ENCODE data around the gene PRPF18. TPM values are rescaled to one million over a fixed set of nuclear protein-coding genes. Genes with fewer than 3 reads are reported as not detected.

Gene PRPF18
- total and polyA plus RNA-seq, 3 donors from 2014 or later, result 20.6 to 30.6 (median 26.9) TPM

GRCh38 chr10:13665516-13666262, 78.9 kb downstream of the PRPF18 start:
- H3K36me3 ChIP-seq (ENCODE audit: low read depth, missing control alignments), result no peaks in the 10 kb centered on the region
- DNase-seq, result no peak
- intact Hi-C loops (cut with DNase I; ENCODE audit: low total_unique reads), result no loop called here
- no peak overlapping the region for H3K4me3 ChIP-seq
- no peaks in the 10 kb centered on the region for H3K27me3 ChIP-seq
- no peak overlapping the region for H3K27ac ChIP-seq
- no peak for TF ChIP-seq POLR2A (IDR thresholded peaks at IDR 0.05)
- no peak for TF ChIP-seq CTCF (IDR thresholded peaks at IDR 0.05)
- H3K4me1 ChIP-seq, result peaks cover 4% of the 10 kb centered on the region
- WGBS, 2 donors, result 94 to 96% methylated on average over 17 to 20 of the region's 20 CpGs
- H3K9me3 ChIP-seq, result no peaks in the 10 kb centered on the region

- peaks cover 4% of the 10 kb centered on the region for H3K4me1 ChIP-seq
- TF ChIP-seq CTCF (IDR thresholded peaks at IDR 0.05) (no peak), POLR2A (IDR thresholded peaks at IDR 0.05) (no peak)
- DNase-seq, result no peak
- H3K36me3 ChIP-seq (ENCODE audit: low read depth, missing control alignments), result no peaks in the 10 kb centered on the region
- 71 to 73% methylated on average over 4 of the region's 4 CpGs for WGBS, 2 donors
- H3K9me3 ChIP-seq, result no peaks in the 10 kb centered on the region
- H3K4me3 ChIP-seq, result no peak overlapping the region
- H3K27ac ChIP-seq, result no peak overlapping the region
- H3K27me3 ChIP-seq, result no peaks in the 10 kb centered on the region
- intact Hi-C loops (cut with DNase I; ENCODE audit: low total_unique reads), result no loop called here
These were observed 81.4 kb downstream of the PRPF18 start for GRCh38 chr10:13668126-13668525.

- H3K9me3 ChIP-seq, result no peaks in the 10 kb centered on the region
- H3K36me3 ChIP-seq (ENCODE audit: low read depth, missing control alignments), result no peaks in the 10 kb centered on the region
- 92 to 96% methylated on average over 8 of the region's 8 CpGs for WGBS, 2 donors
- H3K27ac ChIP-seq, result no peak overlapping the region
- no peak for DNase-seq
- H3K4me3 ChIP-seq, result no peak overlapping the region
- H3K27me3 ChIP-seq, result no peaks in the 10 kb centered on the region
- peaks cover 4% of the 10 kb centered on the region for H3K4me1 ChIP-seq
- TF ChIP-seq CTCF (IDR thresholded peaks at IDR 0.05) (no peak), POLR2A (IDR thresholded peaks at IDR 0.05) (no peak)
- intact Hi-C loops (cut with DNase I; ENCODE audit: low total_unique reads), result no loop called here
These were observed 82.6 kb downstream of the PRPF18 start for GRCh38 chr10:13669182-13669855.

GRCh38 chr10:13669901-13670300, 83.1 kb downstream of the PRPF18 start:
- no peak overlapping the region for H3K4me3 ChIP-seq
- WGBS, 2 donors, result 95 to 96% methylated on average over 10 to 12 of the region's 12 CpGs
- H3K9me3 ChIP-seq, result no peaks in the 10 kb centered on the region
- H3K4me1 ChIP-seq, result peaks cover 4% of the 10 kb centered on the region
- no peak for DNase-seq
- intact Hi-C loops (cut with DNase I; ENCODE audit: low total_unique reads), result no loop called here
- H3K27me3 ChIP-seq, result no peaks in the 10 kb centered on the region
- no peaks in the 10 kb centered on the region for H3K36me3 ChIP-seq (ENCODE audit: low read depth, missing control alignments)
- H3K27ac ChIP-seq, result no peak overlapping the region
- TF ChIP-seq CTCF (IDR thresholded peaks at IDR 0.05), result no peak
- no peak for TF ChIP-seq POLR2A (IDR thresholded peaks at IDR 0.05)
